K562 (cell line): Measurements from ENCODE around the gene HSD17B1. TPM values are rescaled to one million over a fixed set of nuclear protein-coding genes. Genes with fewer than 3 reads are reported as not detected.
A peak's percentile ranks its signal among the peaks of the same experiment; 100 is the strongest.

Source experiments
- CBX2 ChIP-seq: fragments of 200-600 bp; sonication (generic); IDR thresholded peaks from one replicate; pipeline ENCODE4 v1.6.1; 2012; ENCODE audit warnings: mild to moderate bottlenecking, low read length, inconsistent platforms; ENCODE audit not compliant: insufficient read depth, poor library complexity, severe bottlenecking
- CTBP1 ChIP-seq: fragments of 450-650 bp; IDR thresholded peaks from 2 replicates; pipeline ENCODE4 v1.6.1; 2016; ENCODE audit warnings: borderline replicate concordance
- DNMT1 ChIP-seq: fragments of 450-650 bp; IDR thresholded peaks from 2 replicates; pipeline ENCODE4 v1.6.1; 2016; ENCODE audit warnings: antibody characterized with exemption, mild to moderate bottlenecking
- E2F6 ChIP-seq, 2 experiments: IDR thresholded peaks; 2 replicates each; pipeline ENCODE4 v1.6.1; 2011; ENCODE audit warnings: borderline replicate concordance in 1 of 2, control low read depth in 1 of 2, low read depth in 1 of 2, low read length in 1 of 2, mild to moderate bottlenecking in 1 of 2, mixed read lengths in 1 of 2, moderate library complexity in 1 of 2; ENCODE audit not compliant: insufficient read depth in 1 of 2, insufficient read length in 1 of 2, poor library complexity in 1 of 2, severe bottlenecking in 1 of 2; ENCODE audit errors: extremely low read depth in 1 of 2
- JUNB ChIP-seq: fragments of 450-650 bp; formaldehyde crosslinking; conservative IDR thresholded peaks from 2 replicates; pipeline ENCODE4 v1.4.0; 2020; ENCODE audit warnings: mild to moderate bottlenecking
- NR1H2 ChIP-seq: sonication (generic); formaldehyde crosslinking; IDR thresholded peaks from 2 replicates; pipeline ENCODE4 v1.4.0; 2020; ENCODE audit warnings: mild to moderate bottlenecking, missing genetic modification reagents
- RCOR1 ChIP-seq, 2 experiments: IDR thresholded peaks; 2 replicates each; pipeline ENCODE4 v1.6.1; 2012; ENCODE audit warnings: low read depth in 2 of 2, low read length in 2 of 2, borderline replicate concordance in 1 of 2, improper control_type of control experiment in 1 of 2
- RFX5 ChIP-seq: IDR thresholded peaks from 2 replicates; pipeline ENCODE4 v1.6.1; 2011; ENCODE audit warnings: low read depth, mild to moderate bottlenecking, improper control_type of control experiment, low read length
- SAFB ChIP-seq: fragments of 200-400 bp; formaldehyde crosslinking; IDR thresholded peaks from 2 replicates; pipeline ENCODE4 v1.6.1; 2017; ENCODE audit warnings: low read depth, low read length, borderline replicate concordance
- U2AF2 ChIP-seq: fragments of 200-400 bp; formaldehyde crosslinking; optimal IDR thresholded peaks from 2 replicates; pipeline ENCODE3; 2017; ENCODE audit warnings: low read depth, mild to moderate bottlenecking, low read length
- ZBTB26 ChIP-seq: fragments of 450-650 bp; formaldehyde crosslinking; IDR thresholded peaks from 2 replicates; pipeline ENCODE4 v1.4.0; 2022; ENCODE audit warnings: missing genetic modification characterization
- ZBTB40 ChIP-seq, 2 experiments: fragments of 450-650 bp in 1 of 2; sonication (generic) in 1 of 2; formaldehyde crosslinking in 1 of 2; IDR thresholded peaks; 2 replicates each; pipeline versions ENCODE4 v1.7.1 to v1.9.0; 2016 to 2022; ENCODE audit warnings: inconsistent platforms in 1 of 2, mild to moderate bottlenecking in 1 of 2, missing genetic modification reagents in 1 of 2
- ZNF699 ChIP-seq: fragments of 250-450 bp; sonication (Bioruptor Pico); IDR thresholded peaks from 2 replicates; pipeline ENCODE4 v1.8.0; 2021; ENCODE audit warnings: mild to moderate bottlenecking, moderate library complexity; ENCODE audit not compliant: insufficient replicate concordance
- ZNF740 ChIP-seq, 3 experiments: fragments of 200-800 bp in 1 of 3; sonication (Bioruptor generic) in 1 of 3; sonication (generic) in 1 of 3; formaldehyde crosslinking in 1 of 3; IDR thresholded peaks; 2 replicates each; pipeline versions ENCODE4 v1.6.1 to v1.8.0; 2016 to 2022; ENCODE audit warnings: mild to moderate bottlenecking in 2 of 3, missing compliant biosample characterization in 2 of 3, missing genetic modification characterization in 2 of 3, missing genetic modification reagents in 1 of 3
- polyA plus RNA-seq, 8 experiments: library from polyadenylated mRNA; depleted of rRNA in 4 of 8; stranded (reverse) in 5 of 8; unstranded in 3 of 8; fragments of >200 nt; fragmentation: Nextera tagmentation in 2 of 8; fragmentation: Illumina TruSeq in 1 of 8; extraction: Ambion mirVana in 2 of 8; extraction: Trizol in 1 of 8; gene quantifications; 2 replicates each; pipeline versions ENCODE4 v1.2.1 to v1.2.3, GENCODE V29; 2011 to 2014; ENCODE audit warnings: inconsistent platforms in 1 of 8, missing spikeins in 1 of 8
- total RNA-seq, 7 experiments: library from RNA; depleted of rRNA in 6 of 7; stranded (reverse); fragments of >200 nt in 6 of 7; fragmentation: Illumina TruSeq in 2 of 7; extraction: Trizol in 2 of 7; gene quantifications; 2 replicates each; pipeline versions ENCODE4 v1.2.1 to v1.2.3, GENCODE V29; 2011 to 2021; ENCODE audit warnings: low replicate concordance in 1 of 7

The HSD17B1 gene
- total and polyA plus RNA-seq, 9 of the 15 experiments (the other 6 are each of a cell fraction or from before 2014, with no cell fraction given), result 0.55 to 21.1 (median 3.6) TPM

GRCh38 chr17:42561897-42562387 is 9.2 kb downstream of the HSD17B1 start, which contains the start of gene COASY (continued):
- TF ChIP-seq ZBTB40 (IDR thresholded peaks at IDR 0.05), result peak; percentile 92
- no peak for TF ChIP-seq ZBTB40 (CRISPR knock-in tag; IDR thresholded peaks at IDR 0.05)
- TF ChIP-seq CTBP1, result no peak
- TF ChIP-seq DNMT1, result no peak
- no peak for TF ChIP-seq JUNB
- no peak for TF ChIP-seq U2AF2
- TF ChIP-seq ZNF740 (CRISPR knock-in tag; IDR thresholded peaks at IDR 0.05), result no peak
- no peak for TF ChIP-seq ZNF740 (tag; IDR thresholded peaks at IDR 0.05)
- TF ChIP-seq CBX2, result no peak
- TF ChIP-seq RFX5, result no peak
- TF ChIP-seq SAFB, result no peak
- no peak for TF ChIP-seq ZBTB26
- no peak for TF ChIP-seq ZNF699 (CRISPR knock-in tag)
- no peak for TF ChIP-seq RCOR1 (IDR thresholded peaks at IDR 0.05; ENCODE audit: borderline replicate concordance in 1 of 2, low read depth in 2 of 2, low read length in 2 of 2)
- no peak for TF ChIP-seq NR1H2 (CRISPR knock-in tag)
- TF ChIP-seq E2F6 (IDR thresholded peaks at IDR 0.05; ENCODE audit: borderline replicate concordance in 1 of 2, extremely low read depth in 1 of 2, insufficient read depth in 1 of 2, insufficient read length in 1 of 2, low read depth in 1 of 2, low read length in 1 of 2, poor library complexity in 1 of 2, severe bottlenecking in 1 of 2), result no peak
